UCSD-AML1 (cell line): ENCODE data around the gene SPDEF.

ENCODE experiments used
- DNase-seq: peaks from one replicate; lab custom pipeline; 2025; ENCODE audit not compliant: unreplicated experiment; lab: John Stamatoyannopoulos, UW

SPDEF gene

GRCh38 chr6:34583861-34584604 is 27.9 kb upstream of the SPDEF start:
- DNase-seq: no peak

- DNase-seq: no peak
Observed at GRCh38 chr6:34583461-34583860, 27.3 kb upstream of the SPDEF start.

GRCh38 chr6:34581561-34581920 is 25.4 kb upstream of the SPDEF start:
- no peak for DNase-seq

- no peak for DNase-seq
Observed at GRCh38 chr6:34580707-34581560, 24.8 kb upstream of the SPDEF start.

- DNase-seq: no peak
Observed at GRCh38 chr6:34578445-34579262, 22.5 kb upstream of the SPDEF start.

- no peak for DNase-seq
Observed at GRCh38 chr6:34576286-34576955, 20.3 kb upstream of the SPDEF start.

DNA sequence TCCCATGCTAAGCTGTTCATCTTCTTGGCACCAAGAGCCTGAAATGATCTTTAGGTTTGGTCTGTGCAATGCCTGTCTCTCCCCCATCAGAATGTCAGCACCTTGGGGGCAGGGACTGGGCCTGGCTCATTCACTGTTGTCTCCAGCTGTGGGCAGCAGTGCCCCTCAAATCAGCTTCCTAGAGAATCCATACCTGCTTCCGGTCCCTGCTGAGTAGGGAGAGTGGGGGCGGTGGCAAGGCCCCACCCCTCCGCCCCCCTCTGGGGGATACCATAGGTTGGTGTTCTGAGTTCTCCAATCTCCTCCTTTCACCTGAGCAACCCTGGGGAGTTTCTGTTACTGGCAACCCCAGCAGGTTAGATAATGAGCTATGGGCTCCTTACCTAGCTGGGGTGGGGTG is 19.2 kb upstream of the SPDEF start:
- no peak for DNase-seq

GRCh38 chr6:34574647-34575293 is 18.6 kb upstream of the SPDEF start:
- no peak for DNase-seq

DNA sequence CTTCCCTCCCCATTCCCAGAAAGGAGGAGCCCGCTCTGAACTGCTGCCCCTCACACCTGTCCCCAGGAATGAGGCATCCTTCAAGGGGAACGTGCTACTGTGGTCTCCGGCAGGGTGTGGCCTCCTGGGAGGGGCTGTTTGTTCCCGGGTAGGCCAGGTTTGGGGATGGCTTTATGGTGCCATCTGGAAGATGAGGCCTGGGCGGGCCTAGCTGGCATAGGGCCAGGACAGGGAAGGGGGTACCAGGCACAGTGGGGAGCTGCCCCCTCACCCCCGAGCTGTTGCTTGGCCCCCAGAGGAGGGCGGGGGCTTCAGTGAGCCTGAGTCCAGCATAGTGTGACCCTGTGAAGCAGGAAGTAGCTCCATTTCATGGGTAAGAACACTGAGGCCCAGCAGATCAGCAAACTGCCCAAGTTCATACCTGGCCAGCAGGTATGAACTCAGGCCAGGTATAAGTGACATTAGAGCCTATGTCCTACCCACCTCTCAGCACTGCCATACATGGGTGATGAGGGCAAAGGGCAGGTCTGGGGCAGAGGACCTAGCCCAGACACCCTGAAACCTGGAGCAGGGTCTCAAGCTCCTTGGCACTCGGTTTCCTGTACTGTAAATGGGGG is 17.5 kb upstream of the SPDEF start:
- no peak for DNase-seq

DNA sequence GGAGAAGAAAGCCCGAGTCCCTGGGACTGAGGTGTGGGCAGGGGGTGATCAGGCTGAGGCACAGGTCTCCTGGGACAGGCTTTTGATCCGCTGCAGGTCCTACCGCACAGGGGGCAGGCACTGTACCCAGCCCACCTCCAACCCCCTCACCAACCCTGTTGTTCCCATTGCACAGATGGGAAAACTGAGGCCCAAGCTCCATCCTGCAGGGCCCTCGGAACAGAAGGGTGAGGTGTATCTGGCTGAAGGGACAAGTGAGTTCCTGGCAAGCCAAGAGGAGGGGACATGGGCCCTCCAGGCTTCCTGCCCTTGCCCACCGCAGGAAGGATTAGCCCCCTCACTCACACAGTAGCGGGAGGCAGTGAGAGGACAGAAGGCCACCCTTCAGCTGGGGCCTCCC is 16.5 kb upstream of the SPDEF start:
- DNase-seq: no peak

GRCh38 chr6:34572021-34572420 is 15.9 kb upstream of the SPDEF start:
- no peak for DNase-seq

DNA sequence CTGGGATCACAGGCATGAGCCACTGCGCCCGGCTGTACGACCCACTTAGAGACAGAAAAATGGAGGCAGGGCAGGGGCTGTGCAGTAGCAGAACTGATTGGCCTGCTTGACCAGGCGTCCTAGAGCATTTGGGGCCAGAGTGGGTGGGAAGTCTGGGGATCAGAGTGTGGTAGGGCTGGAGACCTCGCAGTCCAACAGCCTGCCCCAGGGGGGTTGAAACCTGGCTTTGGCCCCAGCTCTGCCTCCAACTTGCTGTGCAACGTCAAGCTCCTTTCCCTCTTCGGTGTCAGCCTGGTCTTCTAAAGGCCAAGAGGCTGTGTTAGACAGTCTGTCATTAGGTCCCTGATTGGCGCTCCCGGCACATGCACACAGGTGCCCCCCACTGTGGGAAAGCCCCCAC is 15.3 kb upstream of the SPDEF start:
- DNase-seq: no peak

DNA sequence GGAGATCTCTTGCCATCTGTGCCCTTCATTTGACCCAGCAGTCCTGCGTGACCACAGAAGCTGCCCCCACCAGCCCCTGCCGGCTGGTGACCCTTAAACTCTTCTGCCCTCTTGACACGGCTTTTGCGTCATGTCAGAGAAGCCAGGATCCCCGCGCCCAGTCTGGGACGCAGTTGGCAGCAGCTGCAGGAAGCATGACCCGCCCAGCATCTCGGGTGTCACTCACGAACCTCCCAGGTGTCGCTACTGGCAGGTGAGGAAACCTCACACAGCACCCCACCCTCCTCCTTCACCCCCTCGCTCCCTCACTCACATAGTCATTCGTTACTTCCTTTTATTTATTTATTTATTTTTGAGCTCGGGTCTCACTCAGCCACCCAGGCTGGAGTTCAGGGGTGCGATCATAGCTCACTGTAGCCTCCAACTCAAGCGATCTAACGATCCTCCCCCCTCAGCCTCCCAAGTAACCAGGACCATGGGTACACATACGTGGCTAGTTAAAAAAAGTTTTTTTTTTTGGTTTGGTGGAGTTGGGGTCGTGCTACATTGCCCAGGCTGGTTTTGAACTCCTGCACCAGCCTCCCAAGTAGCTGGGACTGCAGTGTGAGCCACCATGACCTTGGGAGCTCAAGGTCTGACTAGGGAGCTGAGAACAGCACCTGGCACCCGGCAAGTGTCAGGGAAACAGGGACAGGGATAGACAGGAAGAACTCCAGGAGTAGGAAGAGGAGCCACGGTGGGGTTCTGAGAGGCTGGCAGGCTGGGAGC is 14.1 kb upstream of the SPDEF start:
- no peak for DNase-seq

GRCh38 chr6:34569361-34569973 is 13.3 kb upstream of the SPDEF start:
- no peak for DNase-seq

DNA sequence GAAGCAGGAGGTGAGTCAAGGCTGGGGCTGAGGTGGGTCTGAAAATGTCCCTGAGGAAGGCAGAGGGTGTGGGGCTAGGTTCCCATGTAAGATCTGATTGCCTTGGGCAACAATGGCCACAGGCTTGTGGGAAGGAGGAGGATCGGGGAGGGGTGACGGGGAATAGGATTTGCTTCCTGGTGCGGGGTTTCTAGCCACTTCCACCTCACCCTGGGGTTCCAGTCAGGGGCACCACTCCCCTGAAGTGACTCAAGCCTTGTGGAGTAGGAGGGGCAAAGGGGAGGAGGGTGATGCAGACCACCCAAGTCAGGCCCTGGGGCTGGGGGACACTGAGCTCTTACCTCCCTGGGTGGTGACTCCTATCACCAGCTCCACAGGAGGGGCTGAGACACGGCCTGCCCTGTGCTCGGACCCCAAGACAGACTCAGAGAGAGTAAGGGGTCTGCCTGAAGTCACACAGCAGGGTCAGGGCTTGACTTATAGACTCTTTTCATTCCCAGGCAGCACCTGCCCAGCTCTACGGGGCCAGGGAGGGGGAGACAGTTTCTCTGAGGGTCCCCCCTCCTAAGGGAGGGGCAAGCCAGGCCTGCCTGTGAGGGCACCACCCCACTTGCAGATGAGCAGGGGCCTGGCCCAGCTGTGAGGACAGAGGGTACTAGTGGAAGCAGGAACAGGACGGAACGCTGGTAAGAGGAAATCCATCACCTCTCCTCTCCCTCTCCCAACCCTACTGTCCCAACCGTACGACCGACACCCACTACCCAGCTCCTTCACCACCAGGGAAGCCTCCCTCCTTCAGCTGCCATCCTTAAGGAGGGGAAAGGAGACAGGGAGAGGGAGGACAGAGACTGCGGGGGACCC is 12.4 kb upstream of the SPDEF start:
- DNase-seq: no peak

DNA sequence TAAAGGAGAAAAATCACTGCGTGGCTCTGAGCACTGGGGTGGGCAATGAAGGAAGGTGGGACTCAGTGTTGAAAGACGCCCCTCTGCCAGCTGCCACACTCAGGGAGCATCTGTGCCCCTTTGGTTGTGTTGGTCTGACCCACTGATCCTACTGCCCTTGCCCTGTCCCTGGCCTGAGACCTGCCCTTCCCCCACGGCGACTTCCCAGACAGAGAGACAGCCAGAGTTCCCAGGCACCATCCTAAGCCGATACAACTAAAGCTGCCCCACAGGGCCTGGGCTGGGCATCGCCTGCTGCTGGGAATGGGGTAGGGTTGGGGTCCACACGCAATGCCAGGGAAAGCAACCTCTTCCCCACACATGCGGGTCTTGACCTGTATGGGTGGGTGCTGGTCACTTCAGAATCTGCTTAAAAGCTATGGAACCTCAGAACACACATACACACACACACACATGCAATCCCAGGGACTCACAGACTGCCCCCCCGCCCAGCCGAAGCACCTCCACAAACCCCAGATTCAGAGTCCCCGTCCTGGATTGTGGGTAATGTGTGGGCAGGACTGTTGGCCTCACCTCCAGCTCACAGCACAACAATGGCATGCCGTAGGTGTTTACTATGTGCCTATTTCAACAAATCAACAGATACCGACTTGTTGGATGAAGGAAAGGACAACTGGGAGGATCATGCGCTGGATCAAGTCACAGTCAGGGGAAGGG is 10.9 kb upstream of the SPDEF start:
- DNase-seq: no peak

DNA sequence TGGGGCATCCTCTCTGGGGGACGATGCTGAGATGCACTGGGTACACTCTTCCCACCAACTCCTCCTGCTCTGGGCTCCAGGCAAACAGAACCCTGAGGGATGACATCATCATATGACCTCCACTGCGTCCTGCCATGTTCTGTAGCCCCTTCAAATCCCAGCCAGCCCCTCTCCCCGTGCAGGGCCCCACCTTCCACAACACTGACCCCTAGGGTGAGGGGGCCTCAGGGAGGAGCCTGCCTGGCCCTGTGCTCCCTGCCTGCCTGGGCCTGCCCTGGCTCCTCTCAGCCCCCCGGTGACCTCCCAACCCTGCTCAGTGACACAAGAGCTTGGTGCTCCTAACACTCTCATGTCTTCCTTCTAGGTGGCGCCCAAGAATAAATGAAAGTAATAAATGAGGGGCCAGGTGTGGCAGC is 9.6 kb upstream of the SPDEF start:
- no peak for DNase-seq
